ENCODE measurements around the gene MRPL12.

MRPL12 gene

GRCh38 chr17:81714412-81715106, 11.4 kb downstream of the MRPL12 start:
- H3K9me3 ChIP-seq (ENCODE audit: low read length): no peaks in the 10 kb centered on the region
- H3K4me1 ChIP-seq (ENCODE audit: insufficient read depth, low read length): peaks cover 23% of the 10 kb centered on the region
- H3K27ac ChIP-seq (ENCODE audit: low read depth, low read length): no peak overlapping the region
- no peak overlapping the region for H3K4me3 ChIP-seq (ENCODE audit: low read depth in 1 of 2, low read length in 2 of 2)
- H3K27me3 ChIP-seq (ENCODE audit: control insufficient read depth in 1 of 2, insufficient read depth in 2 of 2, low read length in 2 of 2): no peaks in the 10 kb centered on the region
- no peaks in the 10 kb centered on the region for H3K36me3 ChIP-seq (ENCODE audit: insufficient read depth, low read length)
- H3K9ac ChIP-seq (ENCODE audit: low read length): no peak overlapping the region

GRCh38 chr17:81715107-81715871, 12.1 kb downstream of the MRPL12 start:
- no peaks in the 10 kb centered on the region for H3K27me3 ChIP-seq (ENCODE audit: control insufficient read depth in 1 of 2, insufficient read depth in 2 of 2, low read length in 2 of 2)
- no peak overlapping the region for H3K27ac ChIP-seq (ENCODE audit: low read depth, low read length)
- no peaks in the 10 kb centered on the region for H3K9me3 ChIP-seq (ENCODE audit: low read length)
- no peak overlapping the region for H3K4me3 ChIP-seq (ENCODE audit: low read depth in 1 of 2, low read length in 2 of 2)
- no peak overlapping the region for H3K9ac ChIP-seq (ENCODE audit: low read length)
- H3K36me3 ChIP-seq (ENCODE audit: insufficient read depth, low read length): no peaks in the 10 kb centered on the region
- peaks cover 23% of the 10 kb centered on the region for H3K4me1 ChIP-seq (ENCODE audit: insufficient read depth, low read length)

GRCh38 chr17:81715872-81716673, 12.9 kb downstream of the MRPL12 start:
- H3K9ac ChIP-seq (ENCODE audit: low read length): no peak overlapping the region
- peaks cover 16% of the 10 kb centered on the region for H3K4me1 ChIP-seq (ENCODE audit: insufficient read depth, low read length)
- H3K9me3 ChIP-seq (ENCODE audit: low read length): no peaks in the 10 kb centered on the region

GRCh38 chr17:81716674-81716996, 13.5 kb downstream of the MRPL12 start:
- no peak overlapping the region for H3K4me3 ChIP-seq (ENCODE audit: low read depth in 1 of 2, low read length in 2 of 2)
- H3K4me1 ChIP-seq (ENCODE audit: insufficient read depth, low read length): peaks cover 12% of the 10 kb centered on the region
- no peaks in the 10 kb centered on the region for H3K36me3 ChIP-seq (ENCODE audit: insufficient read depth, low read length)
- H3K9me3 ChIP-seq (ENCODE audit: low read length): no peaks in the 10 kb centered on the region
- H3K9ac ChIP-seq (ENCODE audit: low read length): no peak overlapping the region
- H3K27ac ChIP-seq (ENCODE audit: low read depth, low read length): no peak overlapping the region
- H3K27me3 ChIP-seq (ENCODE audit: control insufficient read depth in 1 of 2, insufficient read depth in 2 of 2, low read length in 2 of 2): no peaks in the 10 kb centered on the region

More at GRCh38 chr17:81715872-81716673, 12.9 kb downstream of the MRPL12 start:
- Histone ChIP-seq H3K36me3 (ENCODE audit: insufficient read depth, low read length) (no peaks in the 10 kb centered on the region), H3K27ac (ENCODE audit: low read depth, low read length) (no peak overlapping the region), H3K27me3 (ENCODE audit: control insufficient read depth in 1 of 2, insufficient read depth in 2 of 2, low read length in 2 of 2) (no peaks in the 10 kb centered on the region), H3K4me3 (ENCODE audit: low read depth in 1 of 2, low read length in 2 of 2) (no peak overlapping the region)

GRCh38 chr17:81717049-81717765, 14.0 kb downstream of the MRPL12 start:
- Histone ChIP-seq H3K36me3 (ENCODE audit: insufficient read depth, low read length) (no peaks in the 10 kb centered on the region), H3K9me3 (ENCODE audit: low read length) (no peaks in the 10 kb centered on the region), H3K27ac (ENCODE audit: low read depth, low read length) (no peak overlapping the region), H3K27me3 (ENCODE audit: control insufficient read depth in 1 of 2, insufficient read depth in 2 of 2, low read length in 2 of 2) (no peaks in the 10 kb centered on the region), H3K4me1 (ENCODE audit: insufficient read depth, low read length) (peaks cover 12% of the 10 kb centered on the region), H3K9ac (ENCODE audit: low read length) (no peak overlapping the region), H3K4me3 (ENCODE audit: low read depth in 1 of 2, low read length in 2 of 2) (no peak overlapping the region)

GRCh38 chr17:81717766-81718089, 14.6 kb downstream of the MRPL12 start:
- Histone ChIP-seq H3K9ac (ENCODE audit: low read length) (no peak overlapping the region), H3K27ac (ENCODE audit: low read depth, low read length) (no peak overlapping the region), H3K4me3 (ENCODE audit: low read depth in 1 of 2, low read length in 2 of 2) (no peak overlapping the region), H3K27me3 (ENCODE audit: control insufficient read depth in 1 of 2, insufficient read depth in 2 of 2, low read length in 2 of 2) (no peaks in the 10 kb centered on the region), H3K4me1 (ENCODE audit: insufficient read depth, low read length) (peaks cover 11% of the 10 kb centered on the region), H3K36me3 (ENCODE audit: insufficient read depth, low read length) (no peaks in the 10 kb centered on the region), H3K9me3 (ENCODE audit: low read length) (no peaks in the 10 kb centered on the region)

- Histone ChIP-seq H3K27me3 (ENCODE audit: control insufficient read depth in 1 of 2, insufficient read depth in 2 of 2, low read length in 2 of 2) (no peaks in the 10 kb centered on the region), H3K36me3 (ENCODE audit: insufficient read depth, low read length) (no peaks in the 10 kb centered on the region), H3K9ac (ENCODE audit: low read length) (no peak overlapping the region), H3K9me3 (ENCODE audit: low read length) (no peaks in the 10 kb centered on the region), H3K27ac (ENCODE audit: low read depth, low read length) (no peak overlapping the region), H3K4me3 (ENCODE audit: low read depth in 1 of 2, low read length in 2 of 2) (no peak overlapping the region), H3K4me1 (ENCODE audit: insufficient read depth, low read length) (no peaks in the 10 kb centered on the region)
These were observed 16.5 kb downstream of the MRPL12 start for GRCh38 chr17:81719410-81720266.

GRCh38 chr17:81720267-81721071, 17.3 kb downstream of the MRPL12 start:
- no peak overlapping the region for H3K4me3 ChIP-seq (ENCODE audit: low read depth in 1 of 2, low read length in 2 of 2)
- no peaks in the 10 kb centered on the region for H3K27me3 ChIP-seq (ENCODE audit: control insufficient read depth in 1 of 2, insufficient read depth in 2 of 2, low read length in 2 of 2)
- no peaks in the 10 kb centered on the region for H3K36me3 ChIP-seq (ENCODE audit: insufficient read depth, low read length)
- H3K27ac ChIP-seq (ENCODE audit: low read depth, low read length): no peak overlapping the region
- no peak overlapping the region for H3K9ac ChIP-seq (ENCODE audit: low read length)
- H3K4me1 ChIP-seq (ENCODE audit: insufficient read depth, low read length): no peaks in the 10 kb centered on the region
- H3K9me3 ChIP-seq (ENCODE audit: low read length): no peaks in the 10 kb centered on the region

GRCh38 chr17:81722184-81723120, 19.3 kb downstream of the MRPL12 start:
- Histone ChIP-seq H3K9me3 (ENCODE audit: low read length) (no peaks in the 10 kb centered on the region), H3K36me3 (ENCODE audit: insufficient read depth, low read length) (no peaks in the 10 kb centered on the region), H3K4me3 (ENCODE audit: low read depth in 1 of 2, low read length in 2 of 2) (no peak overlapping the region), H3K27me3 (ENCODE audit: control insufficient read depth in 1 of 2, insufficient read depth in 2 of 2, low read length in 2 of 2) (no peaks in the 10 kb centered on the region), H3K27ac (ENCODE audit: low read depth, low read length) (no peak overlapping the region), H3K4me1 (ENCODE audit: insufficient read depth, low read length) (no peaks in the 10 kb centered on the region), H3K9ac (ENCODE audit: low read length) (no peak overlapping the region)

All from muscle layer of colon (tissue), 2 donors.